ENCODE data around the gene C9orf72. TPM values are rescaled to one million over a fixed set of nuclear protein-coding genes. Genes with fewer than 3 reads are reported as not detected.

C9orf72 gene
- total and polyA plus RNA-seq, 2 experiments from 2014 or later, result 9.3 to 30.3 TPM

GRCh38 chr9:27554712-27555111, 18.6 kb downstream of the C9orf72 start:
- Histone ChIP-seq H3K4me2 (no peak overlapping the region), H4K20me1 (ENCODE audit: insufficient read depth, poor library complexity, severe bottlenecking) (no peaks in the 10 kb centered on the region), H3K4me1 (ENCODE audit: insufficient read depth) (no peaks in the 10 kb centered on the region), H3K4me3 (no peak overlapping the region), H3K27me3 (no peaks in the 10 kb centered on the region), H3K27ac (no peak overlapping the region), H2AFZ (no peak overlapping the region), H3K36me3 (replicated peaks; ENCODE audit: insufficient read depth, low read depth) (no peaks in the 10 kb centered on the region), H3K9me3 (ENCODE audit: low read depth) (no peaks in the 10 kb centered on the region), H3K79me2 (no peaks in the 10 kb centered on the region), H3K9me2 (replicated peaks; ENCODE audit: insufficient read depth) (no peaks in the 10 kb centered on the region)
- no peak for DNase-seq (ENCODE audit: low spot score)
- WGBS (ENCODE audit: low lambda C conversion rate, missing lambda C conversion rate), result 98% methylated on average over 1 of the region's 1 CpG
- TF ChIP-seq EZH2 (IDR thresholded peaks at IDR 0.05; ENCODE audit: borderline replicate concordance) (no peak), CTCF (IDR thresholded peaks at IDR 0.05; ENCODE audit: poor library complexity) (no peak), EZH2phosphoT487 (IDR thresholded peaks at IDR 0.05; ENCODE audit: low read depth, severe bottlenecking, unreplicated experiment) (no peak)

DNA sequence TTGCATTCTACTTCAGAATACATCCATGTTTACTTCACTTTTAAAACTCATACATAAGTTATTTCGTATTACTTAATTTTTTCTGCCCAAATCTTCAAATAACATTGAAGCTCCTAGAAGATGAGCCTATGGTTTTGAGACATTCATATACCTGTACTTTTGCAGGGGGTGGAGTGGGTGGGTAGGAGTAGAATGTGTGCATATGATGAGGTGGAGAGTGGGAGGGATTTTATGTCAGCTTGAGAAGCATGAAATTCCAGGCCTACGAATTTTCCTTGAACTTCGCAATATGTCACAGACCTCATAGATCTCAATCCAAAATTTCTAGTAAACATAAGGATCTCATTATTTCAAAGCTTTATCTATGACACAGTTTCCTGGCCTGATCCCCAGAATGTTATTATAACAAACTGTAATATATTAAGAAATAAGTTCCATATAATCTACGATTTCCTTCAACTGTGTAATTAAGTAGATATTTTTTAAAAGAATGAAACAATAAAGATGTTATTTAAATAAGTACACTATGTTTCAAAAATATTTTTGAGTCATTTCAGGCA, 24.0 kb downstream of the C9orf72 start:
- TF ChIP-seq EZH2phosphoT487 (IDR thresholded peaks at IDR 0.05; ENCODE audit: low read depth, severe bottlenecking, unreplicated experiment) (no peak), EZH2 (IDR thresholded peaks at IDR 0.05; ENCODE audit: borderline replicate concordance) (no peak), CTCF (IDR thresholded peaks at IDR 0.05; ENCODE audit: poor library complexity) (no peak)
- no peaks in the 10 kb centered on the region for H3K79me2 ChIP-seq
- no peaks in the 10 kb centered on the region for H3K9me3 ChIP-seq (ENCODE audit: low read depth)
- no peaks in the 10 kb centered on the region for H4K20me1 ChIP-seq (ENCODE audit: insufficient read depth, poor library complexity, severe bottlenecking)
- 79% methylated on average over 4 of the region's 4 CpGs for WGBS (ENCODE audit: low lambda C conversion rate, missing lambda C conversion rate)
- H3K36me3 ChIP-seq (replicated peaks; ENCODE audit: insufficient read depth, low read depth), result no peaks in the 10 kb centered on the region
- no peak overlapping the region for H3K4me2 ChIP-seq
- H3K27me3 ChIP-seq, result no peaks in the 10 kb centered on the region
- DNase-seq (ENCODE audit: low spot score), result no peak
- no peak overlapping the region for H3K4me3 ChIP-seq
- no peak overlapping the region for H3K27ac ChIP-seq
- no peaks in the 10 kb centered on the region for H3K9me2 ChIP-seq (replicated peaks; ENCODE audit: insufficient read depth)
- no peaks in the 10 kb centered on the region for H3K4me1 ChIP-seq (ENCODE audit: insufficient read depth)
- no peak overlapping the region for H2AFZ ChIP-seq

- Histone ChIP-seq H4K20me1 (ENCODE audit: insufficient read depth, poor library complexity, severe bottlenecking) (no peaks in the 10 kb centered on the region), H3K4me1 (ENCODE audit: insufficient read depth) (no peaks in the 10 kb centered on the region), H3K79me2 (no peaks in the 10 kb centered on the region), H3K27ac (no peak overlapping the region), H3K9me2 (replicated peaks; ENCODE audit: insufficient read depth) (no peaks in the 10 kb centered on the region), H3K9me3 (ENCODE audit: low read depth) (no peaks in the 10 kb centered on the region), H3K4me3 (no peak overlapping the region), H3K27me3 (no peaks in the 10 kb centered on the region), H3K4me2 (no peak overlapping the region), H2AFZ (no peak overlapping the region), H3K36me3 (replicated peaks; ENCODE audit: insufficient read depth, low read depth) (no peaks in the 10 kb centered on the region)
- WGBS (ENCODE audit: low lambda C conversion rate, missing lambda C conversion rate), result 55% methylated on average over 10 of the region's 10 CpGs
- TF ChIP-seq EZH2 (IDR thresholded peaks at IDR 0.05; ENCODE audit: borderline replicate concordance), result no peak
- TF ChIP-seq EZH2phosphoT487 (IDR thresholded peaks at IDR 0.05; ENCODE audit: low read depth, severe bottlenecking, unreplicated experiment), result no peak
- TF ChIP-seq CTCF (IDR thresholded peaks at IDR 0.05; ENCODE audit: poor library complexity), result peak; percentile 65
- DNase-seq (ENCODE audit: low spot score), result peak; percentile 69
Measured at GRCh38 chr9:27548055-27548741, 25.1 kb downstream of the C9orf72 start.
